ENCODE data around the gene RSPO1.

DNA sequence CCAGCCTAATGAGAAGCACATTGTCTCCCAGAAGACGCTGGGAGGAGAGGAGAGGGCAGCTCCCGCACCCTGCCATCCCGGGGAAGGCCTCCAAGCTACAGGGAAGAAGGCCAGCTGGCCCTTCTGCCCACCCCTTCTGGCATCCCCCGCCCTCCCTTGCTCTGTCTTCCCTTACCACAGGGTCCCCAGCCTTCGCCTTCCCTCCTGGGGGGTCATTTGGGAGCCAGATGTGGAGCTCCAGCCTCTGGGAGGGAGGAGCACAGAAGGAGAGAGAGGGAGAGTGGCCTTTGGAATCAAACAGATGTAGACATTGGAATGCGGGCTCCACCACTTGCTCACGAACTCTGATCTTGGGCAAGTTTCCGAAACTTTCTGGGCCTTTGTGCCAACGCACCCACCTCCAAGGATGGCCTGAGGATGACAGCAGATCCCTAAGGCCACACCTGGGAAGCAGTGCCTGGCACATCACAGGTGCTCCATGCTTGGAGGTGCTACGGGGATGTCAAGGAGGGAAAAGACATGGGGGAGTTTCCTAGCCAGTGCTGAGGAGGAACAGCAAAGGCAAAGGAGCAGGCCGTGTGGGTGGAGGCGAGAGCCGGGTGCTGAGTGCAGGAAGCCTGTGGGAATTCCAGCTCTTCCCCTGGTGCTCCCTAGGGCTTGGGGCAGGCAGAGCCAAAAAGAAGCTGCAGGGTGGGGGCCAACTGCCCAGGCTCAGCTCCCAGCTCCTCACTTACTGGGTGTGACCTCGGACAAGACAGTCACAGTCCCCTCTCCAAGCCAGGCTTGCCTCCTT is 23.1 kb upstream of the RSPO1 start:
- TF ChIP-seq, protein P1, sequence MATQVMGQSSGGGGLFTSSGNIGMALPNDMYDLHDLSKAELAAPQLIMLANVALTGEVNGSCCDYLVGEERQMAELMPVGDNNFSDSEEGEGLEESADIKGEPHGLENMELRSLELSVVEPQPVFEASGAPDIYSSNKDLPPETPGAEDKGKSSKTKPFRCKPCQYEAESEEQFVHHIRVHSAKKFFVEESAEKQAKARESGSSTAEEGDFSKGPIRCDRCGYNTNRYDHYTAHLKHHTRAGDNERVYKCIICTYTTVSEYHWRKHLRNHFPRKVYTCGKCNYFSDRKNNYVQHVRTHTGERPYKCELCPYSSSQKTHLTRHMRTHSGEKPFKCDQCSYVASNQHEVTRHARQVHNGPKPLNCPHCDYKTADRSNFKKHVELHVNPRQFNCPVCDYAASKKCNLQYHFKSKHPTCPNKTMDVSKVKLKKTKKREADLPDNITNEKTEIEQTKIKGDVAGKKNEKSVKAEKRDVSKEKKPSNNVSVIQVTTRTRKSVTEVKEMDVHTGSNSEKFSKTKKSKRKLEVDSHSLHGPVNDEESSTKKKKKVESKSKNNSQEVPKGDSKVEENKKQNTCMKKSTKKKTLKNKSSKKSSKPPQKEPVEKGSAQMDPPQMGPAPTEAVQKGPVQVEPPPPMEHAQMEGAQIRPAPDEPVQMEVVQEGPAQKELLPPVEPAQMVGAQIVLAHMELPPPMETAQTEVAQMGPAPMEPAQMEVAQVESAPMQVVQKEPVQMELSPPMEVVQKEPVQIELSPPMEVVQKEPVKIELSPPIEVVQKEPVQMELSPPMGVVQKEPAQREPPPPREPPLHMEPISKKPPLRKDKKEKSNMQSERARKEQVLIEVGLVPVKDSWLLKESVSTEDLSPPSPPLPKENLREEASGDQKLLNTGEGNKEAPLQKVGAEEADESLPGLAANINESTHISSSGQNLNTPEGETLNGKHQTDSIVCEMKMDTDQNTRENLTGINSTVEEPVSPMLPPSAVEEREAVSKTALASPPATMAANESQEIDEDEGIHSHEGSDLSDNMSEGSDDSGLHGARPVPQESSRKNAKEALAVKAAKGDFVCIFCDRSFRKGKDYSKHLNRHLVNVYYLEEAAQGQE (IDR thresholded peaks at IDR 0.05; ENCODE audit: low read depth): no peak
- TF ChIP-seq EP300 (IDR thresholded peaks at IDR 0.05; ENCODE audit: borderline replicate concordance) (no peak), RAD21 (IDR thresholded peaks at IDR 0.05; ENCODE audit: low read depth) (no peak), TAF1 (IDR thresholded peaks at IDR 0.05; ENCODE audit: low read depth) (no peak), ZBTB7A (IDR thresholded peaks at IDR 0.05; ENCODE audit: low read depth) (no peak), FOXM1 (IDR thresholded peaks at IDR 0.05; ENCODE audit: borderline replicate concordance, low read depth) (no peak), EGR1 (IDR thresholded peaks at IDR 0.05) (no peak), CREB1 (IDR thresholded peaks at IDR 0.05; ENCODE audit: low read depth) (no peak), YY1 (IDR thresholded peaks at IDR 0.05; ENCODE audit: low read depth) (no peak)
- TF ChIP-seq, protein P2, sequence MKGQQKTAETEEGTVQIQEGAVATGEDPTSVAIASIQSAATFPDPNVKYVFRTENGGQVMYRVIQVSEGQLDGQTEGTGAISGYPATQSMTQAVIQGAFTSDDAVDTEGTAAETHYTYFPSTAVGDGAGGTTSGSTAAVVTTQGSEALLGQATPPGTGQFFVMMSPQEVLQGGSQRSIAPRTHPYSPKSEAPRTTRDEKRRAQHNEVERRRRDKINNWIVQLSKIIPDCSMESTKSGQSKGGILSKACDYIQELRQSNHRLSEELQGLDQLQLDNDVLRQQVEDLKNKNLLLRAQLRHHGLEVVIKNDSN (IDR thresholded peaks at IDR 0.05): no peak

Measured in Ishikawa (cell line).